Measurements from ENCODE around the gene APOC1.
"Not testable (repeated sequence)": the region's sequence is repeated elsewhere in the genome, so short reads cannot be mapped to it uniquely, and the experiment has no call there.

- TF ChIP-seq CTCF (conservative IDR thresholded peaks at IDR 0.05; ENCODE audit: low read length); EZH2phosphoT487 (IDR thresholded peaks at IDR 0.05; ENCODE audit: borderline replicate concordance): not testable (repeated sequence)
Observed at GRCh38 chr19:44914433-44915206, at the start of gene APOC1.

Data from Loucy (cell line).